OCI-LY7 (cell line): Measurements from ENCODE around the gene MEGF8. TPM values are rescaled to one million over a fixed set of nuclear protein-coding genes. Genes with fewer than 3 reads are reported as not detected.

Experiments
- BruUV-seq: library from RNA; stranded (reverse); fragments of 400-500 nt; replicated peaks from 2 replicates; lab custom pipeline; 2021; lab: Mats Ljungman, UMichigan
- CTCF ChIA-PET: fragments of 300-600 bp; sonication (Branson Sonifier 250); formaldehyde crosslinking; loops from one replicate; lab custom pipeline; 2022; ENCODE audit warnings: antibody characterized with exemption; ENCODE audit not compliant: unreplicated experiment; lab: Charles Lee
- POLR2A ChIA-PET: fragments of 300-600 bp; sonication (Branson Sonifier 250); formaldehyde crosslinking; loops from one replicate; lab custom pipeline; 2022; ENCODE audit warnings: antibody characterized with exemption; lab: Charles Lee
- DNase-seq: peaks from one replicate; pipeline ENCODE4 v3.0.0-alpha.2; 2015; ENCODE audit warnings: low spot score
- H2AFZ ChIP-seq: fragments of 200-600 bp; sonication (generic), shearing (Covaris generic); 2 replicates; pipeline ENCODE4 v1.6.1; 2014; ENCODE audit warnings: mild to moderate bottlenecking, antibody characterized with exemption, low read length, moderate library complexity
- H3K27ac ChIP-seq: fragments of 200-600 bp; sonication (generic); 2 replicates; pipeline ENCODE4 v1.5.1; 2014; ENCODE audit warnings: mixed run types, low read depth, mild to moderate bottlenecking, moderate library complexity, low read length, inconsistent platforms; ENCODE audit not compliant: poor library complexity, severe bottlenecking
- H3K36me3 ChIP-seq: fragments of 200-600 bp; sonication (generic); 2 replicates; pipeline ENCODE4 v1.6.1; 2014; ENCODE audit warnings: mild to moderate bottlenecking, antibody characterized with exemption, low read length, moderate library complexity, mixed read lengths; ENCODE audit not compliant: insufficient read depth
- H3K4me1 ChIP-seq: fragments of 200-600 bp; sonication (generic); 2 replicates; pipeline ENCODE4 v1.5.1; 2014; ENCODE audit warnings: mild to moderate bottlenecking, low read length; ENCODE audit not compliant: insufficient read depth, poor library complexity, severe bottlenecking
- H3K4me2 ChIP-seq: fragments of 200-600 bp; sonication (generic); 2 replicates; pipeline ENCODE4 v1.6.1; 2014; ENCODE audit warnings: mild to moderate bottlenecking, low read length
- H3K4me3 ChIP-seq: fragments of 200-600 bp; sonication (generic); 2 replicates; pipeline ENCODE4 v1.5.1; 2014; ENCODE audit warnings: mild to moderate bottlenecking, low read depth, low read length; ENCODE audit not compliant: poor library complexity, severe bottlenecking
- H3K79me2 ChIP-seq: fragments of 200-600 bp; sonication (generic); 2 replicates; pipeline ENCODE4 v1.6.1; 2016; ENCODE audit warnings: low read depth, mild to moderate bottlenecking, low read length, moderate library complexity, mixed read lengths; ENCODE audit not compliant: insufficient read depth
- H3K9me2 ChIP-seq: fragments of 200-600 bp; sonication (generic); 2 replicates; pipeline ENCODE4 v1.6.1; 2016; ENCODE audit warnings: mild to moderate bottlenecking, low read length, mixed read lengths; ENCODE audit not compliant: insufficient read depth
- H3K9me3 ChIP-seq: fragments of 200-600 bp; sonication (generic); 2 replicates; pipeline ENCODE4 v1.6.1; 2014; ENCODE audit warnings: mild to moderate bottlenecking, mixed run types, low read length, mixed read lengths
- H4K20me1 ChIP-seq: fragments of 200-600 bp; sonication (generic); 2 replicates; pipeline ENCODE4 v1.6.1; 2014; ENCODE audit warnings: mild to moderate bottlenecking, antibody characterized with exemption, low read length, moderate library complexity, mixed read lengths; ENCODE audit not compliant: insufficient read depth
- EZH2phosphoT487 ChIP-seq: fragments of 200-600 bp; sonication (generic); IDR thresholded peaks from 2 replicates; pipeline ENCODE4 v1.6.1; 2018; ENCODE audit warnings: low read depth, borderline replicate concordance, mild to moderate bottlenecking, mixed run types, antibody characterized with exemption, low read length, moderate library complexity, mixed read lengths
- intact Hi-C: fragments of 100-400 bp; cut with micrococcal nuclease; formaldehyde crosslinking; loops from one replicate; pipeline ENCODE4 v1.10.0; 2022; ENCODE audit not compliant: unreplicated experiment
- total RNA-seq, 2 experiments: library from RNA; depleted of rRNA in 1 of 2; stranded (reverse); fragments of >200 nt in 1 of 2; shearing (Covaris generic) in 1 of 2; gene quantifications; 2 replicates each; pipeline ENCODE4 v1.2.3, GENCODE V29; 2014 to 2022
- TF ChIP-seq, protein P1 (sequence below): fragments of 200-600 bp; sonication (generic); conservative IDR thresholded peaks from 2 replicates; pipeline ENCODE4 v1.5.1; 2014; ENCODE audit warnings: mild to moderate bottlenecking, antibody characterized with exemption, low read length, moderate library complexity, mixed read lengths

MEGF8 gene
- total RNA-seq, 2 experiments from 2014 or later: 10.5 to 14.7 TPM

DNA sequence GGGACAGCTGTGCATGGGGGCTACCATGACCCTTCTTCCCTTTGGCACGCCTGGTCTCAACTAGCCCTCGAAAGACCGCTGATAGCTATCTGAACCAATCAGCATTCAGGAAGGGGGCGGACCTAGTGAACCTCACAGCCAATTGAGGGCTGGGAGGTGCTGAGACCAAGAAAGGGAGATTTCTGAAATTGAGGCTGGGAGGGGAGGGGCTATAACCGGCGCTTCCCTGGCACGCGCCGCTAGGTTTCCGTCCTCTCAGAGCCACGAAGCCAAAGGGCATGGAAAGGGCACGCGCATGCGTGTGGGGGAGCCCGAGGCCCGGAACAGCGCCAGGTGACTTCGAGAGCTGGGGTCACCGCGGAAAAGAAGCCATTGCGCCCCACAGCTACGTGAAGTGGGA, 18.8 kb upstream of the MEGF8 start:
- TF ChIP-seq, protein P1, sequence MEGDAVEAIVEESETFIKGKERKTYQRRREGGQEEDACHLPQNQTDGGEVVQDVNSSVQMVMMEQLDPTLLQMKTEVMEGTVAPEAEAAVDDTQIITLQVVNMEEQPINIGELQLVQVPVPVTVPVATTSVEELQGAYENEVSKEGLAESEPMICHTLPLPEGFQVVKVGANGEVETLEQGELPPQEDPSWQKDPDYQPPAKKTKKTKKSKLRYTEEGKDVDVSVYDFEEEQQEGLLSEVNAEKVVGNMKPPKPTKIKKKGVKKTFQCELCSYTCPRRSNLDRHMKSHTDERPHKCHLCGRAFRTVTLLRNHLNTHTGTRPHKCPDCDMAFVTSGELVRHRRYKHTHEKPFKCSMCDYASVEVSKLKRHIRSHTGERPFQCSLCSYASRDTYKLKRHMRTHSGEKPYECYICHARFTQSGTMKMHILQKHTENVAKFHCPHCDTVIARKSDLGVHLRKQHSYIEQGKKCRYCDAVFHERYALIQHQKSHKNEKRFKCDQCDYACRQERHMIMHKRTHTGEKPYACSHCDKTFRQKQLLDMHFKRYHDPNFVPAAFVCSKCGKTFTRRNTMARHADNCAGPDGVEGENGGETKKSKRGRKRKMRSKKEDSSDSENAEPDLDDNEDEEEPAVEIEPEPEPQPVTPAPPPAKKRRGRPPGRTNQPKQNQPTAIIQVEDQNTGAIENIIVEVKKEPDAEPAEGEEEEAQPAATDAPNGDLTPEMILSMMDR: no peak
- TF ChIP-seq EZH2phosphoT487: no peak
- no peak overlapping the region for H3K27ac ChIP-seq
- peaks cover 2% of the 10 kb centered on the region; the same call in 1 of the 2 replicates for H3K79me2 ChIP-seq
- H3K9me2 ChIP-seq: no peaks in the 10 kb centered on the region
- no peak overlapping the region for H2AFZ ChIP-seq
- H3K36me3 ChIP-seq: no peaks in the 10 kb centered on the region
- BruUV-seq: no TSS peak
- intact Hi-C loops: no loop called here
- DNase-seq: no peak
- H3K4me3 ChIP-seq: no peak overlapping the region
- H3K4me2 ChIP-seq: no peak overlapping the region
- ChIA-PET POLR2A (no interaction called here), CTCF (no interaction called here)
- no peaks in the 10 kb centered on the region for H4K20me1 ChIP-seq
- peaks cover 9% of the 10 kb centered on the region for H3K4me1 ChIP-seq
- no peaks in the 10 kb centered on the region for H3K9me3 ChIP-seq

DNA sequence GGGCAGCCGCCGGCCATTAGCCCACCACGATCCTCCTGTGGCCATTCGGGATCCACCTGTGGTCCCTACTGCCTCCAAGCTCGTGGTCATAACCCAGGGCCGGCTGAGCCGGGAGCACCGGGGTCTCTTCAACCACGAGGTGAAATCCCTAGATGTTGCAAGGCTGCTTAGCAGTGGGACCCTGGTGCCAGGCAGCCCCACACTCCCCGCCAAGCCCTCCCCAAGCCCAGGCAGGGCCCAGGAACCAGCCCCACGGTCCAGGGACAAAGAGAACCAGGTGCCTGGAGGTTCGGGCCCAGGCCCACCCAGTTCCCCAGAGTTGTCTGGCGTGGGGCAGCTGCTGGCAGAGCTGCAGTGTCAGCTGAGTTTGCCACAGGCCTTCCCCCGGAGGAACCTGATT, 15.7 kb upstream of the MEGF8 start:
- BruUV-seq: no TSS peak
- Histone ChIP-seq H4K20me1 (no peaks in the 10 kb centered on the region), H2AFZ (no peak overlapping the region), H3K36me3 (no peaks in the 10 kb centered on the region), H3K9me3 (no peaks in the 10 kb centered on the region), H3K9me2 (no peaks in the 10 kb centered on the region), H3K27ac (no peak overlapping the region), H3K4me2 (no peak overlapping the region), H3K4me1 (peaks cover 6% of the 10 kb centered on the region), H3K79me2 (no peaks in the 10 kb centered on the region), H3K4me3 (no peak overlapping the region)
- intact Hi-C loops: no loop called here
- ChIA-PET POLR2A (no interaction called here), CTCF (no interaction called here)
- no peak for TF ChIP-seq EZH2phosphoT487
- TF ChIP-seq, protein P1: no peak
- no peak for DNase-seq

DNA sequence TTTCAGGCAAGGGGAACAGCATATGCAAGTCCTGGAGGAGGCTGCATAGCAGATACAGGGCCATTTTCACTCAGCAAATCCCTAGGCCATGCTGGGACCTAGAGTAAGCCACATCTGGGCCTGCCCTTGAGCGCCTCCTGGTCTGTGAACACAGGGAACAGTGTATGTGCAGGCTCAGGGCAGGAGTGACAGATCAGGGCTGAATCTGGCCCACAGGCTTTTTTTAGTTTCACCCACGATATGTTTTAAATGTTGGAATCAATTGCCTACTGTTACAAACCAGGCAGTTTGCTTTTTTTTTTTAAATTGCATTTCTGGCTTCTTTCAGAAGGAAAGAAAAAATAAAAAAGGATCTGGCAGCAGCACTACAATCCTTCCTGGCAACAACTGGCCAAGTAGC, 13.8 kb upstream of the MEGF8 start:
- Histone ChIP-seq H3K4me3 (no peak overlapping the region), H3K4me2 (no peak overlapping the region), H2AFZ (no peak overlapping the region), H3K27ac (no peak overlapping the region), H3K36me3 (no peaks in the 10 kb centered on the region), H4K20me1 (no peaks in the 10 kb centered on the region), H3K4me1 (peaks cover 11% of the 10 kb centered on the region), H3K9me2 (no peaks in the 10 kb centered on the region), H3K9me3 (no peaks in the 10 kb centered on the region), H3K79me2 (no peaks in the 10 kb centered on the region)
- DNase-seq: no peak
- ChIA-PET CTCF (no interaction called here), POLR2A (no interaction called here)
- TF ChIP-seq, protein P1: peak; percentile 40; the same call in 1 of the 2 replicates
- no peak for TF ChIP-seq EZH2phosphoT487
- BruUV-seq: no TSS peak
- intact Hi-C loops: no loop called here
